ENCODE data around the gene CDS2. TPM values are rescaled to one million over a fixed set of nuclear protein-coding genes. Genes with fewer than 3 reads are reported as not detected.
A peak's percentile ranks its signal among the peaks of the same experiment; 100 is the strongest.

The CDS2 gene
- total RNA-seq, 1 experiment from 2014 or later: 21.9 TPM

DNA sequence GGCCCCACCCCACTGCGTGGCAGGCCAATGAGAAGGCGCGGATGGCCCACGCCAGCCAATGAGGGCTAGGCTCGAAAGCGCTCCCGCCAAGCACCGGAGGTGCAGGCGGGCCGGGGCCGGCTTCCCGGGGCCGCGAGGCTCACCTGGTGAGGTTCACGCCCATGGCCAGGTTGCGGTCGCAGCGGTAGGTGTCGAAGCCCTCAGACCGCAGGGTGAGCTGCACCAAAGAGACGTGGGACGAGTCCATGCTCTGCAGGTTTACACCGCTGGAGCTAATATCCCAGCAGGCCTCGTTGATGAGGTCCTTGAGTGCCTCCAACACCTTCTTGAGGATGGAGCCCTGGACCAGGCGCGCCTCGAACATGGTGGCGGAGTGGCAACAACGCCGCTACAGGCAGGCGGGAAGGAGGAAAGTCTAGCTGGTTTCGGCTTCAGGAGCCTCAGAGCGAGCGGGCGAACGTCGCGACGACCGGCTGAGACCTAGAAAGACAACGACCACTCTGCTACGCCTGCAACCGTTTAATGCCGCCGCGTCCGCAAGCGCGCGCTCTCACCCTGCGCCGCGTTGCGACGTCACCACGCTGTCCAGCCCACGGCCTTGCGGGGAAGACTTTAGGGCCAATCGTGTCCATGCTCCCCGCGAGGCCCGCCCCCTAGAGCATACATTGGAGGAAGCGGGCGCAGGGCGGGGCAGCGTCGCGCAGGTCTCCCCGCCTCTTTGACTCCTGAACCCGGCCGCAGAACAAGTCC is 7.2 kb upstream of the CDS2 start, which contains the start of gene PCNA:
PCNA (minus strand) TSS at position 524 of the 750 bp plus-strand sequence; CDS start at position 364, 160 bp downstream.
- DNase-seq (ENCODE audit: low spot score): peak; percentile 95

DNA sequence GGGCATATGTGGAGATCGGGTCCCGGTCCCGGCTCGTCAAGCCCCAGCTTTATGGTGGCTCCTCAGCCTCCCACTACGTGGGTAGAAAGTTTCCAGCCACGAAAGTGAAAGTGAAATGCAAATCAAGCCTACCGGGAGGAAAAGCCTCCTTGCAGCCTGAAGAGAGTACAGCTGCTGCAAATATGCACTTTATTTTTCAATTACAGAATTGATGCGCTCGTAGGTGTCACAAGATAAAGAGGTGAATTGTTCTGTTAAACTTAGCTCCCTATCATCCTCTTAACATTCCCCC is 6.7 kb upstream of the CDS2 start:
- DNase-seq (ENCODE audit: low spot score): no peak

DNA sequence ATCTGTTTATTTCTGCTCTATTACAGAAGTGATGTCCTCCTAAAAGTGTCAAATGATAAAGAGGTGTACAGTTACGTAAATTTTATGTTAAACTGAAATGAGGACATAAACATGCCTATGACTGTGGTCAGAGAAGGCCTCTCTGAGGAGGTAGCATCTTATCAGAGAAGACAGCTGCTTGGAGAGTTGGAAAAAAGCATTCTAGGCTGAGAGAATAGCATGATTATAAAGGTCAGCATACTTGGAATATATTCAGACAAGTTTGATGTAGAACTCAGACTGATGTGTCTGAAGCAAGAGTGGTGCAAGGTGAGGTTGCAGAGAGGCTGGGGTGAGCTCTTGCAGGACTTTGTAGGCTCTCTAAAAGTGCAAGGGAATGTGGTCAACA is 3.9 kb upstream of the CDS2 start:
- no peak for DNase-seq (ENCODE audit: low spot score)

DNA sequence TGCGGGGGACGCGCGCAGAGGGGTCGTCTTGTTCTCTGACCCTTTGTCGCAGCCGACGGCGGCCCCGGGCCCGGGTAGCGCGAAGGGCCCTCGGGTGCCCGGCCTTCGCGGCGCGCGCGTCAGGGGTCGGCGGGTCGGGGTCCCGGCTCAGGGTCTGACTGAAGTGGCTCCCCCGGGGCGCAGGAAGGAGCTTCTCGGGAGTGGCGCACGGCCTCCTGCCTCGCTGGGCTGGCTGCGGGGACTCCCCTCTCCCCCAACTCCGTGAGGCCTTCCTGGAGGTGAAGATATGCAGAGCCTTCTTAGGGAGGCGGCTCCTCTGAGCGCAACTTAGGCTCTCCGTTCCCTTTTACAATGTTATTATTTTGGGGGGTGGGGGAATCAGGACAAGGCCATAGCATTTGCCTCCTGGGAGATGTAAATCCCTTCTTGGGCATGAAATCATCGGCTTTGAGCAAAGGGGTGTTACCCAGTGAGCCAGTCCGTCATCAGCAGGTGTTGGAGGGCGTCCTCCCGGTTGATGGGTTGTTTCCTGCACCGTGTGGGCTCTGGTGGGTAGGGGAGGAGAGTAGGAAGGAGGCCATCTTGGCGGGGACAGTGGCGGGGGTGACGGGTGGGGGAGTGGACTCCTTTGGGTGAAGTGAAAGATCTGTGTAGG is 523 bp downstream of the CDS2 start:
- peak; percentile 56 for DNase-seq (ENCODE audit: low spot score)

DNA sequence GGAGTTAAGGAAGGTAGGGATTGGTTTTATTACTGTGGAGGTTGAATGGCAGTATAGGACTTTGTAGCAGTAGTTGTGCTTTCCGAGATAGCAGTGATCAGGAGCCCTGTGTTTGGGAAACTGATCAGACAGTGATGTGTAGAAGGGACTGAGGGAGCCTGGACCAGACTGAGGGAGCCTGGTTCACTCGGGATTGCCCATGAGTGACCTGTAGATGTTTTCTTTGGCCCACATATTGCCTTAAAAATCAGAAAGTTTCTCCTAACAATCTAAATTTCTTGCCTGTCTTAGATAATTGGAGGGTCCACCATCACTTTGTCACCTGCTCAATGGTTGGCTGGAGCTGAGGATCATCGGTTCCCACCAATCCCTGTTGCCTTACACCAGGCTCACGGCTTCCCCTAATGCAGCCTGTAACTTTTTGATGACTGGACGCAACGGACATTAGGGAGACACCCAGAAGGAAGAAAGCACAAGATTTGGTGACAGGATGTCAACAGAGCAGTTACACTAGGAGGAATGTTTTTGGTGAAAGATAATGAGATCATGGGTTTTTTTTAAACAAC is 1.1 kb downstream of the CDS2 start:
- DNase-seq (ENCODE audit: low spot score): no peak

DNA sequence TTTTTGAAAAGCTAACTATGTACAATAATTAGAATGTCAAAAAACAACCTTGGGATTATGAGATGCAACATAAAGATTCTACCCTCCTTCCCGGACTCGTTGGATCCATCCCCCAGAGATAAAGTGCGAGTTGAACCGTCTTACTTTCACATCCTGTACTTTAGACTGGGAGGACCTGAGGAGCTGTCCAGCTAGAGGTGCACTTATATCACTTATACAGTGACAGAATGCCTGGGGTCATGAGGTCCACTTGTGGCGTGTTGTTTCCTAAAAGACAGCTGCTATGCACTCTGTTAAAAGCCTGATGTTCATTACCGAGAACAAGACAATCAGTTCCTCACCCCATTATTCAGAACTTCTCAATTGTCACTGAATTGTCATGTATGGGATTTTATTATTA is 2.1 kb downstream of the CDS2 start:
- no peak for DNase-seq (ENCODE audit: low spot score)

DNA sequence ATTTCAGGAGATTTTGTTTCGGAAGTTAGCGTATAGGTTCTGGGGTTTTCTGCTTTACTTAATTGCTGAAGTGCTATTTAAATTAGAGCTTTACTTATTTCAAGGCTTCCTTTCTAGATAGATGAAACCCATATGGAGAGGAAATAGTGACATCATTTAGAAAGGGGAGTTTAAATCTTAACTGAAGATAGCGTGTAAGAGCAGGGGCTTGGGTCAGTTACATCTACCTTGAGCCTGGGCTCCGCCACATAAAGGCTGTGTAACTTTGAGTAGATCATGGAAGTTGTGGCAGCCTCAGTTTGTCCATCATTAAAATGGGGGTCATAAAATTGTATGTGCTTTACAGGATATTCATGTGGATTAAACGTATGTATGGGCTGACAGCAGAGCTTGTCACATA is 4.7 kb downstream of the CDS2 start:
- DNase-seq (ENCODE audit: low spot score): no peak

DNA sequence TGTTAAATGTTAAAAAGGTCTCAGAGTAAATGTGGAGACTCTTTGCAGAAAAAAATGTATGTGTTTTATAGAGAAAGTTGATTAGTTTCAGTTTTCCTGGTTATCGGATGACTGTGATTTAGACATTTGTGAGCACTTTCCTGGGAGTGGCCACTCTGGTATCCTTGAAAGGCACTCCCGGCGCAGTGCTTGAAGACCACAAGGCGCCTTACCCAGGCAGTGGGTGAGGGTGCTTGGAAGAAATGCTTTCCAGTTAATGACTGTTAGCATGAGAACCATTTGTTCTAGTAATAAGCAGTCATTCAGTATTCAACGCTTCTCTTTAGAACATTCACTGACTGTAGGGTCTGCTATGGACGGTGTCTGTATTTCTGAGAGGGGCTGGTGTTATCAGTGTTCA is 7.2 kb downstream of the CDS2 start:
- DNase-seq (ENCODE audit: low spot score): no peak

DNA sequence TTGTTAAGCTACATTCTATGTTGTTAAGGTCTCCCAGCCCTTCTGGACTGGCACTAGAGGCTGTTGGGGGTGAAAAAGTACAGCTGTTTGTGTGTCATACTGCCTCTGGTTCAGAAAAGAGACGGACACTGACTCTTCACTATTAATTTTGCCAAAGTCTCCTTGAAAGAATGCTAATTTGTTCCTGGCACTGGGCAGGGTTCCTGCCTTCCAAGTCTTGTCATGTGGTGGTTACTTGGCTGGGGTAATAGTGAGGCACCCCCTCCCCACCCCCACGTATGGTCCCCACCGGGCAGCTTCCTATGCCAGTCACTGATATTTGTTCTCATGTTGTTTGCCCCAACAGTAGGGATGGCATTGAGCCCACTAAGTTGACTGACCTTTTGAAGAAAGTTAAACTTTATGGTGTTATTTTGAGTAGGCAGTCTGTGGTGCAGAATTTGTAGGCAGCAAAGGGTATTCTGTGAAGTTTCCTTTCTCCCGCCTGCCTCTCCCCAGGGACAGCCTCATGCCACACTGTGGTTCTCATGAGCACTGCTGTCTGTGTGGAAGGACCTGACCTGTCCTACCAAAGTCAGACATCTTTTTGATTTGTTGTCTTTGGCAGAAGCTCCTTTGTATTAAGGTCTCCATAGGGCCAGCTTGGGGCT is 8.7 kb downstream of the CDS2 start:
- DNase-seq (ENCODE audit: low spot score): no peak

DNA sequence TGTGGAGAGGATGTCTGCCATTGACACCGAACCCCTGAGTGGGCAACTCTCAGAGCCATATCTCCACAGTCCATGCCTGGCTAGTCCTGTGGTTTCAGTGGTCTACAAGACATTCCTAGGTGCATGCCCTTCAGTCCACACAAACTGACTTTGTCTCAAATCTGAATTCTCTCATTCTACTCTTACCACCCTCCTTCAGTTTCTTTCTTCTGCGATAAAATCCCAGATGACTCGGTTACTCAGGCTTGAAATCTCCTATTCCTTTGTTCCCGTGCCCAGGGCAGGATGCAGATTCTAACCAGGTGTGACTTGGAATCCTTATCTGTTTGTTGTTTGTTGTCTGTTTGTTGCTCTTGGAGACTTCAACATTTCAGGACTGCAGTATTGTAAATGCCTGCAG is 9.3 kb downstream of the CDS2 start:
- DNase-seq (ENCODE audit: low spot score): no peak

DNA sequence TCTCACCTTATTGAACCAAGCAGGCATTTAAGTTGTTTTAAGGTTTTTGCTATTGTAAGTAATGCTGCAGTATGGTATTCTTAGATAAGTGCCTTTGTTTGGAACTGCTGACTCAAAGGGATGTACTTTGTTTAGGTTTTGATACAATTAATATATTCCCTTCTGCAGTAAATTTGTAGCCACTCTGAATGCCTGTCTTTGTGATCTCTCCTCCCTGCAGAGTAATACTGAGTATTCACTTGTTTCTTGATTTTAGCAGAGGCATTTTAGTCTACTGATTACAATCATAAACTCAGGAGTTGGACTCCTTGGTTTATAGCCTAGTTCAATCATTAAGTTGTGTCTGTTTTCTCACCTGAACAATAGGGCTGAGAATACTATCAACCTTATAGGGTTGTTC is 13.4 kb downstream of the CDS2 start:
- DNase-seq (ENCODE audit: low spot score): no peak

DNA sequence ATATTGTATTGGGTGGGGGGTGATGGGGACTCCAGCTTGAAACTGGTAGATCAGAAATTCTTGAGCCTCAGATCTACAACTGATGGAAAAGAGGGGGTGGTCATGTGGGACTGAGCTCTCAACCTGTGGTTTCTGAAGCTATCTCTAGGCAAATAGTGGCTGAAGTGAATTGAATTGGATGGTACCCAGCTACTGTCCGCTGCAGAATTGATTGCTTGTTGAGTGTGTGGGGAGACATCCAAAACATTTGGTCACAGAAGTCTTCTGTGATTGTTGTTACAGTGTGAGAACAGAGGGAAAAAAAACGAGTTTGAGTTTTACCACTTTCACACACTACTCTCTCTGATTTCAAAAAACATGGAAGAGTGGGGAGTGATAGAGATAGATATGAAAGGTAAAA is 14.8 kb downstream of the CDS2 start:
- no peak for DNase-seq (ENCODE audit: low spot score)

DNA sequence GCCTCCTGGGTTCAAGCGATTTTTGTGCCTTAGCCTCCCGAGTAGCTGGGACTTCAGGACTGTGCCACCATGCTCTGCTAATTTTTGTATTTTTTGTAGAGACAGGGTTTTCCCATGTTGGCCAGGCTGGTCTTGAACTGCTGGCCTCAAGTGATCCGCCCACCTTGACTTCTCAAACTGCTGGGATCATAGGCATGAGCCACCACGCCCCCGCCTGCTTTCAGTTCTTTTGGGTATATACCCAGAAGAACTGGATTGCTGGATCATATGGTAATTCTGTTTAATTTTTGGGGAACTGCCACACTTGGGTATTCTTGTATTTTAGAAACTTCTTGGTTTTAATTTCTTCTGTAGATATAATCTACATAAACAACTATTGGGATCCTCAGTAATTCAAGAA is 17.0 kb downstream of the CDS2 start:
- DNase-seq (ENCODE audit: low spot score): no peak

DNA sequence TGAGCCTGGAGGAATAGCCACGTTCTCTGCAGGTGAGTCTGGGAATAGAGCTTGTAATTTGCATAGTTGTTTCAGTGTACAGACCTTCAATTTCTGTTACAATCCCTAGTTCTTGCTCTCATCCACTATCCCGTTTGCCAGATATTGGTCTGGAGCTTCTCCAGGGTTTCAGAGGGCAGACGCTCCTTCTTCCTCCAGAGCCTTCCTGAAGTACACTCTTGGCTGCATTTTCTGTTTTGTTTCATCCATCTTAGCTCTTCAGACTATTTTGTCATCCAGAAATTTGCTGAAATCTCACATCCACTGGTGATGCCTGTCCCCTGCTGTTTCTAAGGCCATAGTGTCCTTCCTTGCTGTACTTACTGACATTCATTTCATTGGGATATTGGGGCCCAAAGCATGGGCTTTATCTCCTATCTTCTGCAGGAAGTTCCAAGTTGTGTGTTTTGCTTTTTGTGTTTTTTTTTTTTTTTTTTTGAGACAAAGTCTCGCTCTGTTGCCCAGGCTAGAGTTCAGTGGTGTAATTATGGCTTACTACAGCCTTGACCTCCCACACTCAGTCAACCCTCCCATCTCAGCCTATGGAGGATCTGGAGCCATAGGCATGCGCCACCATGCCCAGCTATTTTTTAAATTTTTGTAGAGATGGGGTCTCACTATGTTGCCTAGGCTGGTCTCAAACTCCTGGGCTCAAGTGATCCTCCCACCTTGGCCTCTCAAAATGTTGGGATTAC is 18.7 kb downstream of the CDS2 start:
- DNase-seq (ENCODE audit: low spot score): no peak

DNA sequence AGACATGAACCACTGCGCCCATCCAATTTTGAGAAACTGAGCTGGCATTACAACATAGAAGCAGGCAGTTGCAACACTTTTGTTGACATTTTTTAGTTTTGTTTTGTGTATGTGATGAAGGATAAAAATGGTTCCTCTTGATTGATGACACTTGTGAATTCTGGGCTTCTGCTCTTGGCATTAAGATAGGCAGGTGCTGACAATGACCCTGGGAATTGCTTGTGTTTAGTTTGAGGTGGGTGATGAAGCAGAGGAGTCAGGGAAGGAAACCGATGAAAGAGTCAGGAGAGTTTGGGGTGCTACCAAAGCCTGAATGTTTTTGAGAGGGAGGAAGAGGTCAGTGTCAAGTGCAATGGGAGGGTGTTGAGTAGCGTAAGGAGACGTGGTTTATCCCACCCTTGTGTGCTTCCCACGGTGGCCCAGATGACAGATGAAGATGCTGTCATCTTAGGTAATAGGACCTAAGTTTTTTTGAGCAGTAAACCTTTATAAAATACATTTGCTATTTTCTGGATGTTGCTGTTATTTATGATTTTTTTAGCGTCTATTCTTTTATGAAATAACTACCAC is 19.4 kb downstream of the CDS2 start:
- no peak for DNase-seq (ENCODE audit: low spot score)

DNA sequence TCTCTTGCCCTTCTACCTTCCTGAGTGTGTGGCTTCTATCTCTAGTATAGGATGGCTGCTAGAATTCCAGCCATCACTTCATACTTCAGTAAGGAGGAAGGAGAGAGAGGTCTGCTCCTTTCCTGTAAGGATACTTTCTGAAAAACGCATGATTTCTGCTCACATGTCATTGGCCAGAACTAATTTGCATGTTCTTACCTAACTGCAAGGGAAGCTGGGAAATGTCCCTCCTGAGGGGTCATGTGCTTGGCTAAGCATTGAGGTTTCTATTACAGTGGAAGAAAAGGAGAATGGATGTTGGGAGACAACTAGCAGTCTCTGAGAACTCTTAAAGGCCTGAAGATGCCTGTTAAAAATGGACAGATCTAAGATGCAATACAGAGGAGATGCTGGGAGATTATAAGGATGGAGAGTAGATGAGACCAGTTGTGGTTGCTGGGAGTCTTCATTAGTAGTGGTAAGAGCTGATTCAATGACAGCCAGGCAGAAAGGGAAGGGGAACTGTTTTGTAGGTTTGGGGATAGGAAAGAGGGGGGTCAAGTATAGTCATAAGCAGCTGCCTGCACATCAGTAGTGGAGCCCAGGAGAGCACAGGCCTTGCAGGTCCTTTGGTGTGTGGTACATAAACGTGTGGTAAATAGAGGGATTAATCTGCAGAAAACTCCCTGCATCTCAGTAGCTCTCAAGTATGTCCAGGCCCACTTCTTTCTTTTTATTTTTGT is 20.2 kb downstream of the CDS2 start:
- no peak for DNase-seq (ENCODE audit: low spot score)

DNA sequence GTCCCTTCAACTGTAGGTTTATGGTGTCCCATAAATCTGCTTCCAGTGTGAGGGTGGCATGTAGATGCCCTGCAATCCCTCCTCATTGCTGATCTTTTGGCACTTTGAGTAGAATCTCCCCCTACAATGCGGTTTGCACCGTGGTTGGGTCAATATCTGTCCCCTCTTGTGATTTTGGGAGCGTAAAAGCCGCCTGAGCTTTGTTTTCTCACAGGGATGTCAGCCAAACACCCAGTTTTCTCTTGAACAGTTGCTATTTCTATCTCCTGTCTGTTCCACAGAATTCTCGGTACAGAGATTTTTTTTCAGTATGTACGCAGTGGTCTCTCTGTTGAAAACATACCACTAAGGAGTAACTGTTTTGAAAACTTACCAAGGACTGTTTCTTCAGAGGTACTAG is 21.8 kb downstream of the CDS2 start:
- no peak for DNase-seq (ENCODE audit: low spot score)

DNA sequence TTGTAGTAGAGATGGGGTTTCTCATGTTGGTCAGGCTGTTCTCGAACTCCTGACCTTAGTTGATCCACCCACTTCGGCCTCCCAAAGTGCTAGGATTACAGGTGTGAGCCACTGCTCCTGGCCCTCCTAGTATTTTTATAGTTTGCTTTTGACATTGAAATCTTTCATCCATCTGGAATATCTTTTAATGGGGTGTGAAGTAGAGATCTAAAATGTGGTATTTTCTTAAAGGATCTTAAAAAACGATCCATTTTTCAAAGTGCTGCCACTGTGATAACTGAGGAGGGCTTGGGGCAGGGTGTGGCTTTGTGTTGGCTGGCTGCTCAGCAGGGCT is 23.1 kb downstream of the CDS2 start:
- DNase-seq (ENCODE audit: low spot score): no peak

DNA sequence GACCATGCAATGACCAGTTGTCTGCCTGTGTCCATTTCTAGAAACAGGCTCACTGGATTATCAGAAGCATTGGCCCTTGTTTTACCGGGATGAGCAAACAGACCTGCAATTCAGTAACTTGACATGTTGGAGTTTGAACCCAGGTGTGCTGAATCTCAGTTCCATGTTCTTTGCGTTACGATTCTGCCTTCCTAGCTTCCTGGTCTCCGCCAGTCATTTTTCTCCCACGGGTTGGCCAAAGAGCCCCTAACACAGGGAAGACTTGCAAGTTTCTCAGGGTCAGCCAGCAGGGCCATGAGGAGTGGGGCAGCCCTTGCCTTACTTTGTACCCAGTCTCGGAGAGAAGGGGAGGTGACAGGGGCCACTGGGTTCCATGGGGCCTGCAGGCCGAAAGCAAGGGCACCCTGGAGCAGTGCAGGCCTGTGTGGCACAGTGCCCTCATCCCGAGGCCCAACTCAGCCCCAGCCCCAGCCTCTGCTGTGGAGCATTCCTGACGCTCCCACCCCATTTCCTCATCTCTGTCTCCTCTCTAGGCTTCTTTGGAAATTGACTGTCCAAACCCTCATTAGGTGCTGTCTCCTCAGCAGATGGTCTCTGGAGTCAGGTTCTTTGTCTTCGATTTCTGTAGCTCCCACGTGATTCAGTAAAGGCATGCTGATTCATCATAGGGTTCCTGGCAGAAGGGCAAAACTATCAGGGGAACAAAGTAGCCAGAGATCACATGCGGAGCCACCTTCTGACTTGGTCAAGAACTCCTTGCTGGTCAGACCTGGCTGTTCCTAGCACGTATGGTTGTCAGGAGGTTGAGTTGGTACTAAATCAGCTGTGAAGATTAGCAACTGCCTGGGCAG is 23.6 kb downstream of the CDS2 start:
- peak; percentile 48 for DNase-seq (ENCODE audit: low spot score)

DNA sequence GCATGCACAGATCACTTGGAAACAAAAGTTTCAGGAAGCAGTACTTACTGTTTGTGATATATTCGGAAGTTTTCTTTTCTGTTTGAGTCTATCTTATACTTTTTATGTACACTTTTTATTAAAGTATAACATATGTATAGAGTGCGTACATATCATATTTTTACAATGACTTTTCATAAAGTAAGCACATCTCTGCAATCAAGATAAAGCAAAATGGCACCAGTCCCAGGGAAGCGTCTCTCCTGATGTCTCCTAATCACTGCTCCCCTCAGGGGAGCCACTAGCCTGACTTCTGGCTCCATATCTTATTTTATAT is 26.3 kb downstream of the CDS2 start:
- no peak for DNase-seq (ENCODE audit: low spot score)
